Nucleus accumbens (tissue), 56 donors: ENCODE results near the gene CD2BP2.
"Not testable (repeated sequence)": the region's sequence is repeated elsewhere in the genome, so short reads cannot be mapped to it uniquely, and the experiment has no call there.

Experiments used
- DNase-seq, 56 donors: peaks; one replicate each; lab custom pipeline; 2025; lab: John Stamatoyannopoulos, UW

The CD2BP2 gene

GRCh38 chr16:30355144-30355953 lies at the start of gene CD2BP2:
TSS of gene CD2BP2 (minus strand) at chr16:30355308. CDS start at chr16:30354681, 627 bp downstream.
- peak; percentile 66 to 98 (median 94) for DNase-seq

GRCh38 chr16:30401768-30402425 lies 46.8 kb upstream of the CD2BP2 start:
- DNase-seq: no peak

- no peak for DNase-seq
Measured at GRCh38 chr16:30399435-30400186, 44.5 kb upstream of the CD2BP2 start.

GRCh38 chr16:30398661-30399434 lies 43.7 kb upstream of the CD2BP2 start:
- DNase-seq: no peak

- no peak for DNase-seq
Measured at GRCh38 chr16:30397776-30398660, 42.9 kb upstream of the CD2BP2 start.

GRCh38 chr16:30397056-30397455 lies 41.9 kb upstream of the CD2BP2 start:
- DNase-seq: no peak

GRCh38 chr16:30396627-30397026 lies 41.5 kb upstream of the CD2BP2 start:
- not testable (repeated sequence) for DNase-seq

- peak in 1 of 56 donors; percentile 34 for DNase-seq
Measured at GRCh38 chr16:30395992-30396585, 41.0 kb upstream of the CD2BP2 start.

GRCh38 chr16:30395155-30395991 lies 40.3 kb upstream of the CD2BP2 start, which contains the start of gene ZNF48:
TSS of gene ZNF48 (plus strand) at chr16:30395420. CDS start at chr16:30395795, 375 bp downstream.
- peak in 54 of 56 donors; percentile 25 to 91 (median 78) for DNase-seq

- peak in 4 of 56 donors; percentile 45 to 58 (median 50) for DNase-seq
Measured at GRCh38 chr16:30394592-30395154, 39.6 kb upstream of the CD2BP2 start.

- no peak for DNase-seq
Measured at GRCh38 chr16:30383521-30383920, 28.4 kb upstream of the CD2BP2 start.

- no peak for DNase-seq
Measured at GRCh38 chr16:30382111-30382881, 27.2 kb upstream of the CD2BP2 start, which contains the start of gene SEPTIN1. TSS of gene SEPTIN1 (minus strand) at chr16:30382561. CDS start at chr16:30382542, 19 bp downstream.

- DNase-seq: no peak
Measured at GRCh38 chr16:30381291-30382041, 26.4 kb upstream of the CD2BP2 start.

- no peak for DNase-seq
Measured at GRCh38 chr16:30380803-30381208, 25.7 kb upstream of the CD2BP2 start.

- no peak for DNase-seq
Measured at GRCh38 chr16:30380072-30380802, 25.1 kb upstream of the CD2BP2 start.
